H1 (cell line): Measurements from ENCODE around the gene TMEM185B. TPM values are rescaled to one million over a fixed set of nuclear protein-coding genes. Genes with fewer than 3 reads are reported as not detected.
"Not testable (repeated sequence)": the region's sequence is repeated elsewhere in the genome, so short reads cannot be mapped to it uniquely, and the experiment has no call there.

ENCODE experiments used
- CTCF ChIA-PET: fragments of 300-600 bp; sonication (Branson Sonifier 250); formaldehyde crosslinking; loops from one replicate; lab custom pipeline; 2021; ENCODE audit not compliant: partially characterized antibody; lab: Charles Lee
- POLR2A ChIA-PET: fragments of 300-600 bp; sonication (Branson Sonifier 250); formaldehyde crosslinking; loops from one replicate; lab custom pipeline; 2021; ENCODE audit warnings: inconsistent platforms; ENCODE audit not compliant: partially characterized antibody; lab: Charles Lee
- DNase-seq, 2 experiments: peaks; one replicate each; pipeline versions ENCODE4 v3.0.0 to v3.0.0-alpha.2; 2010 to 2022; ENCODE audit warnings: low spot score in 2 of 2, low read depth in 1 of 2, mixed read lengths in 1 of 2
- FAIRE-seq: peaks from 2 replicates; lab custom pipeline; 2011; peaks lifted over from hg19 to GRCh38; lab: Jason Lieb, UNC
- H2AFZ ChIP-seq: 2 replicates; pipeline ENCODE4 v1.8.1; 2012; ENCODE audit warnings: low read length, inconsistent platforms
- H2AK5ac ChIP-seq: 2 replicates; pipeline ENCODE4 v1.6.1; 2013; ENCODE audit warnings: low read depth, low read length
- H2BK120ac ChIP-seq: replicated peaks from 2 replicates; pipeline ENCODE3; 2013; ENCODE audit warnings: low read depth, low read length, inconsistent platforms
- H2BK12ac ChIP-seq: 2 replicates; pipeline ENCODE4 v1.6.1; 2013; ENCODE audit warnings: low read depth, low read length
- H2BK15ac ChIP-seq: 2 replicates; pipeline ENCODE4 v1.6.1; 2013; ENCODE audit warnings: low read length
- H2BK20ac ChIP-seq: 2 replicates; pipeline ENCODE4 v1.6.1; 2013; ENCODE audit warnings: low read length
- H2BK5ac ChIP-seq: 2 replicates; pipeline ENCODE4 v1.6.1; 2013; ENCODE audit warnings: low read depth, low read length
- H3K14ac ChIP-seq: 2 replicates; pipeline ENCODE4 v1.6.1; 2013; ENCODE audit warnings: inconsistent platforms; ENCODE audit not compliant: insufficient read length
- H3K18ac ChIP-seq: 2 replicates; pipeline ENCODE4 v1.6.1; 2013; ENCODE audit warnings: low read length; ENCODE audit errors: extremely low read depth
- H3K23ac ChIP-seq: 2 replicates; pipeline ENCODE4 v1.6.1; 2013; ENCODE audit warnings: inconsistent platforms; ENCODE audit not compliant: insufficient read length
- H3K23me2 ChIP-seq: 2 replicates; pipeline ENCODE4 v1.6.1; 2013; ENCODE audit warnings: low read depth, low read length
- H3K27ac ChIP-seq: 2 replicates; pipeline ENCODE4 v1.6.1; 2011; ENCODE audit warnings: low read depth, low read length, inconsistent platforms
- H3K27me3 ChIP-seq, 4 experiments: replicated peaks in 1 of 4; 1 replicate in 1 of 4; 2 replicates in 3 of 4; pipeline versions ENCODE4 v1.6.1 to v1.8.1; 2011 to 2013; ENCODE audit warnings: low read length in 3 of 4, mild to moderate bottlenecking in 3 of 4, inconsistent platforms in 2 of 4, mixed read lengths in 2 of 4, moderate library complexity in 1 of 4; ENCODE audit not compliant: control insufficient read depth in 3 of 4, insufficient read depth in 3 of 4; ENCODE audit errors: extremely low read depth in 1 of 4
- H3K36me3 ChIP-seq, 4 experiments: 2 replicates each; pipeline versions ENCODE4 v1.6.1 to v1.8.1; 2011 to 2013; ENCODE audit warnings: mild to moderate bottlenecking in 4 of 4, low read length in 3 of 4, moderate library complexity in 2 of 4, control low read depth in 1 of 4, inconsistent platforms in 1 of 4; ENCODE audit not compliant: insufficient read depth in 4 of 4, control insufficient read depth in 2 of 4
- H3K4ac ChIP-seq: replicated peaks from 2 replicates; pipeline ENCODE3; 2013; ENCODE audit warnings: low read length, low read depth, mixed read lengths, inconsistent platforms; ENCODE audit not compliant: insufficient read length
- H3K4me1 ChIP-seq, 4 experiments: replicated peaks in 1 of 4; 1 replicate in 1 of 4; 2 replicates in 3 of 4; pipeline versions ENCODE4 v1.6.1 to v1.8.1; 2011 to 2013; ENCODE audit warnings: low read length in 3 of 4, inconsistent platforms in 2 of 4, mixed read lengths in 1 of 4; ENCODE audit not compliant: insufficient read depth in 4 of 4, control insufficient read depth in 3 of 4
- H3K4me2 ChIP-seq, 2 experiments: 2 replicates each; pipeline versions ENCODE4 v1.6.1 to v1.8.1; 2011 to 2013; ENCODE audit warnings: low read depth in 2 of 2, low read length in 2 of 2, control low read depth in 1 of 2, inconsistent platforms in 1 of 2, mild to moderate bottlenecking in 1 of 2; ENCODE audit not compliant: insufficient read depth in 1 of 2
- H3K4me3 ChIP-seq, 4 experiments: fragments of 200-600, 300-600 bp in 1 of 4; sonication (generic), shearing (Covaris generic), sonication (Bioruptor Twin) in 1 of 4; 2 replicates each; pipeline versions ENCODE4 v1.5.1 to v1.8.1; 2011 to 2016; ENCODE audit warnings: low read length in 4 of 4, low read depth in 3 of 4, control low read depth in 2 of 4, inconsistent platforms in 2 of 4, mild to moderate bottlenecking in 2 of 4, mixed read lengths in 1 of 4, moderate library complexity in 1 of 4; ENCODE audit not compliant: insufficient read depth in 2 of 4; ENCODE audit errors: extremely low read depth in 1 of 4
- H3K56ac ChIP-seq: replicated peaks from 2 replicates; pipeline ENCODE3; 2013; ENCODE audit warnings: low read depth, mild to moderate bottlenecking, mixed read lengths, low read length, inconsistent platforms; ENCODE audit not compliant: insufficient read length
- H3K79me1 ChIP-seq: 2 replicates; pipeline ENCODE4 v1.6.1; 2013; ENCODE audit warnings: low read depth, low read length, control low read depth
- H3K79me2 ChIP-seq, 2 experiments: 2 replicates each; pipeline versions ENCODE4 v1.6.1 to v1.8.1; 2012 to 2013; ENCODE audit warnings: low read length in 2 of 2, mild to moderate bottlenecking in 2 of 2, inconsistent platforms in 1 of 2; ENCODE audit not compliant: insufficient read depth in 2 of 2, control insufficient read depth in 1 of 2
- H3K9ac ChIP-seq, 4 experiments: replicated peaks in 1 of 4; 1 replicate in 1 of 4; 2 replicates in 3 of 4; pipeline versions ENCODE4 v1.6.1 to v1.8.1; 2011 to 2013; ENCODE audit warnings: low read depth in 3 of 4, low read length in 3 of 4, control low read depth in 2 of 4, mild to moderate bottlenecking in 2 of 4, moderate library complexity in 2 of 4, inconsistent platforms in 1 of 4; ENCODE audit errors: extremely low read depth in 1 of 4
- H3K9me3 ChIP-seq, 2 experiments: 2 replicates each; pipeline versions ENCODE4 v1.6.1 to v1.8.1; 2012 to 2013; ENCODE audit warnings: mild to moderate bottlenecking in 2 of 2, moderate library complexity in 2 of 2, control low read depth in 1 of 2, inconsistent platforms in 1 of 2, low read depth in 1 of 2, low read length in 1 of 2, mixed read lengths in 1 of 2; ENCODE audit not compliant: insufficient read depth in 2 of 2
- H4K20me1 ChIP-seq, 2 experiments: replicated peaks in 1 of 2; 2 replicates each; pipeline versions ENCODE3 to v1.8.1; 2011 to 2013; ENCODE audit warnings: inconsistent platforms in 2 of 2, low read length in 2 of 2, mild to moderate bottlenecking in 1 of 2; ENCODE audit not compliant: insufficient read depth in 2 of 2, control insufficient read depth in 1 of 2
- H4K5ac ChIP-seq: 2 replicates; pipeline ENCODE4 v1.6.1; 2013; ENCODE audit warnings: low read length, low read depth, mixed read lengths, inconsistent platforms; ENCODE audit not compliant: insufficient read length
- H4K8ac ChIP-seq: 2 replicates; pipeline ENCODE4 v1.8.0; 2013; ENCODE audit warnings: mild to moderate bottlenecking, moderate library complexity, low read length, inconsistent platforms; ENCODE audit not compliant: insufficient read depth; ENCODE audit errors: extremely low read depth
- H4K91ac ChIP-seq: replicated peaks from 2 replicates; pipeline ENCODE3; 2013; ENCODE audit warnings: low read length, mixed read lengths, inconsistent platforms; ENCODE audit not compliant: insufficient read length
- WGBS, 2 experiments: shearing (Covaris generic) in 1 of 2; methylation state at CpG; one replicate each; pipeline versions ENCODE4 v1.1.6 to v1.1.7; 2013 to 2015; ENCODE audit warnings: low lambda C conversion rate in 2 of 2, mixed read lengths in 2 of 2, inconsistent platforms in 1 of 2, low coverage in 1 of 2, missing lambda C conversion rate in 1 of 2; ENCODE audit not compliant: insufficient replicate concordance in 2 of 2, insufficient coverage in 1 of 2, insufficient read length in 1 of 2; ENCODE audit errors: extremely low coverage in 1 of 2, missing lambda C conversion rate in 1 of 2; 5-methylcytosine and 5-hydroxymethylcytosine counted together
- polyA plus RNA-seq, 7 experiments: library from polyadenylated mRNA; depleted of rRNA in 3 of 7; stranded (reverse) in 5 of 7; unstranded in 2 of 7; fragments of >200 nt in 5 of 7; fragments of 200-250 nt in 2 of 7; gene quantifications; 1 replicate in 5 of 7; 2 replicates in 1 of 7; 4 replicates in 1 of 7; pipeline versions ENCODE4 v1.2.1 to v1.2.3, GENCODE V29; 2011 to 2013; ENCODE audit warnings: missing spikeins in 2 of 7, mixed read lengths in 2 of 7
- total RNA-seq: library from RNA; stranded (reverse); fragmentation: NEBNext Ultra II Directional; extraction: Animal tissue kit (Norgen Biotek cat#: 25700); gene quantifications from 2 replicates; pipeline ENCODE4 v1.2.1, GENCODE V29; 2021

TMEM185B gene
- total and polyA plus RNA-seq, 2 of the 8 experiments (the other 6 are each of a cell fraction or from before 2014, with no cell fraction given): 13.5 to 14.0 TPM

DNA sequence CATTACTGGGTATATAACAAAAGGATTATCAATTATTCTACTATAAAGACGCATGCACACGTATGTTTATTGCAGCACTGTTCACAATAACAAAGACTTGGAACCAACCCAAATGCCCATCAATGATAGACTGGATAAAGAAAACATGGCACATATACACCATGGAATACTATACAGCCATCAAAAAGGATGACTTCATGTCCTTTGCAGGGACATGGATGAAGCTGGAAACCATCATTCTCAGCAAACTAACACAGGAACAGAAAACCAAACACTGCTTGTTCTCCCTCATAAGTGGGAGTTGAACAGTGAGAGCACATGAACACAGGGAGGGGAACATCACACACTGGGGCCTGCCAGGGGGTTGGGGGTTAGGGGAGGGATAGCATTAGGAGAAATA lies 12.0 kb upstream of the TMEM185B start:
- not testable (repeated sequence) for H3K4me2 ChIP-seq, H2BK20ac ChIP-seq, H4K5ac ChIP-seq, H3K4me3 ChIP-seq, H3K9ac ChIP-seq, H3K9me3 ChIP-seq, DNase-seq, H4K20me1 ChIP-seq, H3K79me1 ChIP-seq, H3K79me2 ChIP-seq, H3K56ac ChIP-seq, H4K91ac ChIP-seq, H3K18ac ChIP-seq, H3K36me3 ChIP-seq, H4K8ac ChIP-seq, H2BK15ac ChIP-seq, H3K23me2 ChIP-seq, H2BK120ac ChIP-seq, H3K14ac ChIP-seq, FAIRE-seq, H2BK5ac ChIP-seq, H3K27me3 ChIP-seq, H2BK12ac ChIP-seq, H2AK5ac ChIP-seq, H3K23ac ChIP-seq, H3K27ac ChIP-seq, H2AFZ ChIP-seq, H3K4ac ChIP-seq
- 100% methylated on average over 2 of the region's 2 CpGs; no CpG with 5 or more reads in 1 of the 2 experiments for WGBS, 2 experiments
- ChIA-PET POLR2A (interaction anchor here (1.0 kb wide), 1 partner anchor 12 kb away, joined by 3 read pairs; the partner anchor contains the start of gene TMEM185B), CTCF (interaction anchor here (1.0 kb wide), 1 partner anchor 78 kb away, joined by 3 read pairs; no protein-coding TSS in a partner anchor)
- H3K4me1 ChIP-seq: peaks cover 0 to 22% (median 6%) of the 10 kb centered on the region in 4 experiments; a peak in 6 of 7 replicates
